HG03159 (cell line): ENCODE data around the gene KIAA1614.

Experiments used
- ATAC-seq: cut with Tn5 transposase; IDR thresholded peaks from one replicate; pipeline ENCODE4 v1.9.1; 2021; ENCODE audit warnings: mild to moderate bottlenecking, moderate library complexity; ENCODE audit not compliant: unreplicated experiment

KIAA1614 gene

GRCh38 chr1:180908074-180908765 is 4.5 kb upstream of the KIAA1614 start:
- no peak for ATAC-seq

GRCh38 chr1:180909005-180909414 is 3.7 kb upstream of the KIAA1614 start:
- ATAC-seq: peak; percentile 42

DNA sequence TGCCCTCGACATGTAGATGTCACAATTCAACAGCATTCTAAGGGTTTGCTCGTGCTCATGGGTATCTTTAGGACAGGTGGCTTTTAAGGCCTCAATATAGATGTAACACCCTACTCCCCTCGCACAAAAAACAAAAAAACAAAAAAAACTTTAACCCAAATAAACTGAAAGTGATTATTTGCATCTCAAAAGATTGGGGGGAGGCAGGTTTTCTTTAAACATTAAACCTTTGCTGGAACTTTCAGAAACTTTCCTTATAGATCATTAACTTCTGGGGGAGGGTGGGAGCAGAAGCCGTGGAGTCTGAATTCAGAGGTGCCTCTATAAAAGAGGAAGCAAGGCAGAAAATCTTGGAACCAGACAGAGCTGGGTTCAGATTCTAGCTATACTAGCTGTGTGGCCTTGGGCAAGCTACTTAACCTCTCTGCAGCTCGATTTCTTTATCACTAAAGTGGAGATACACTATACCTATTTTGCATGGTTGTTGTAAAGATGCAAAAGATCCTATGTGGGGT is 3.2 kb upstream of the KIAA1614 start:
- ATAC-seq: peak; percentile 52

GRCh38 chr1:180911640-180912191 is 981 bp upstream of the KIAA1614 start:
- ATAC-seq: no peak

GRCh38 chr1:180912211-180912800 is 391 bp upstream of the KIAA1614 start:
- ATAC-seq: no peak

DNA sequence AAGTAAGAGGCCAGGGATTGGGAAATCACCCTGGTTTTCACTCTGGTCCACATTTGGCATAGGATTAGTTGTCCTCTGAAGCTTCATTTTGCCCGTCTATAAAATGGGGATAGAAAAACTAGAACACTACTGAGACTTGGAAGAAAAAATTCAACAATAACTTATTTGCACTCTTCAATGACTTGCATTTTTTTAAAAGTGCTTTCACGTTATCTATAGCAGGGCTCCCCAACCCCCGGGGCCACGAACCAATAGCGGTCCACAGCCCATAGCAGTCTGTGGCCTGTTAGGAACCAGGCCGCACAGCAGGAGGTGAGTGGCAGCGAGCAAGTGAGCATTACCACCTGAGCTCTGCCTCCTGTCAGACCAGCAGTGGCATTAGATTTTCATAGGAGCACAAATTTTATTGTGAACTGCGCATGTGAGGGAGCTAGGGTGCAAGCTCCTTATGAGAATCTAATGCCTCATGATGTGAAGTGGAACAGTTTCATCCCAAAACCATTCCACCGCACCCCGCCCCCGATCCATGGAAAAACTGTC is 2.8 kb downstream of the KIAA1614 start:
- ATAC-seq: no peak

DNA sequence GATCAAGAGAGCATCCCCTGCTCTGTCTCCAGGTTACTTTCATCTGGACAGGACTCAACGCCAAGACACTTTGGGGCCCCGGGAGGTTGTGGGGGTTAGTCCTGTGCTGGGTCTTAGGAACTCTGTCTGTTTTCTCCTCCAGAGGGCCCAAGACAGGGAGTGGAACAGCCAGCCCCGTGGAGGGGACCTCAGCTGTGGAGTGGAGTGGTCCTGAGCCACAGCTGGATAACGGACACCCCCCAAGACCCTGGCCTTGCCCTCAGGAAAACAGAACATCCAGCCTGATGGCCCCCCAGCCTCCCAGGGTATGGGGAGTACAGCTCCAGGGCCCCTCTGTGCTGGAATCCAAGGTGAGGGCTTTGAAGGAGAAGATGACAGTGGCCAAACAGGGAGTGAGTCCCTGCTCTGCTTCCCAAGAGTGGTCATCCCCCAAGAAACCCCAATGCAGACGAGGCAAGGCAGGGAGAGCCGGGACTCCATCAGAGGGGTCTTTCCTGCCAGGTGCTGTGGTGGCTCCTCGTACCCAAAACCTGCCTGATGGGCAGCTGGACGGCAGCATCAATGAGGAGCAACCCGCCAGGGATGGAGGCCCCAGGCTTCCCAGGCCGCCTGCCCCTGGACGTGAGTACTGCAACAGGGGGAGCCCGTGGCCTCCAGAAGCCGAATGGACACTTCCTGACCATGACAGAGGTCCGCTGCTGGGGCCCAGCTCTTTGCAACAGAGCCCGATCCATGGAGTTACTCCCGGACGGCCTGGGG is 3.5 kb downstream of the KIAA1614 start:
- ATAC-seq: no peak

DNA sequence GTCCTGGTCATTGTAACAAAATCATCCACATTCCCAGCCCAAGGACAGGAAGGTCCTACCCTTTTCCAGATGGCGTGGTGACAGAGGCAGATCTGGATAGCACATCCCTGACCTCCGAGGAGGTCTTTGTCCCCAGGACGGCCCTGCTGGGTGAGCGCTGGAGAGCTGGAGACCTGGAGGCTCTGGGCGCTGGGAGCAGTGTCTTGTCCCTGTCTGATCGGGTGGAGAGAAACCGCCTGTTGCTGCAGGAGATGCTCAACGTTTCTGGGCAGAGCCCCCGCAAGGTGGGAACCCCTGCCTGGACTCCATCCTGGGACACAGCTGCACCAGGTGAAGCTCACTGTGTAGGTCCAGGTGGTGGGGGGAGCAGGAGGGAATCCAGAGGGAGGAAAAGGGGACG is 4.1 kb downstream of the KIAA1614 start:
- no peak for ATAC-seq

- ATAC-seq: no peak
These were observed 4.8 kb downstream of the KIAA1614 start for GRCh38 chr1:180917306-180918065.

GRCh38 chr1:180918519-180918918 is 5.8 kb downstream of the KIAA1614 start:
- no peak for ATAC-seq

- no peak for ATAC-seq
These were observed 6.5 kb downstream of the KIAA1614 start for GRCh38 chr1:180919183-180919700.

GRCh38 chr1:180920193-180920592 is 7.5 kb downstream of the KIAA1614 start:
- ATAC-seq: no peak

DNA sequence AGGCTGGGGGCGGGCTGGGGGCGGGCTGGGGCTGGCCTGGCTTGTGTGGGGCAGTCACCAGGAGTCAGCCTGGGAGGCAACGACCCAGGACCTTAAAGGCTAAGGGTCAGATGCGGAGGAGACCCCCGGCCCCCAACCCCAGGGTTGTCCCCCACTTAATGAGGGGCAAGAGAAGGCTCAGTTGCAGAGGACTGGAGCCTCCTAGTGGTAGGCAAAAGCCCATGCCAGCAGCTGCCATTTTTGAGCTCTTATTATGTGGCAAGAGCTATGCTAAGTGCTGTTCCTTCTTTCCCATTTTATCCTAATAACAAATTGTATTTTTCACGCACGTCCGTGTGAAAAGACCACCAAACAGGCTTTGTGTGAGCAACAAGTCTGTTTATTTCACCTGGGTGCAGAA is 8.0 kb downstream of the KIAA1614 start:
- ATAC-seq: no peak

- ATAC-seq: no peak
These were observed 8.7 kb downstream of the KIAA1614 start for GRCh38 chr1:180921386-180921785.

DNA sequence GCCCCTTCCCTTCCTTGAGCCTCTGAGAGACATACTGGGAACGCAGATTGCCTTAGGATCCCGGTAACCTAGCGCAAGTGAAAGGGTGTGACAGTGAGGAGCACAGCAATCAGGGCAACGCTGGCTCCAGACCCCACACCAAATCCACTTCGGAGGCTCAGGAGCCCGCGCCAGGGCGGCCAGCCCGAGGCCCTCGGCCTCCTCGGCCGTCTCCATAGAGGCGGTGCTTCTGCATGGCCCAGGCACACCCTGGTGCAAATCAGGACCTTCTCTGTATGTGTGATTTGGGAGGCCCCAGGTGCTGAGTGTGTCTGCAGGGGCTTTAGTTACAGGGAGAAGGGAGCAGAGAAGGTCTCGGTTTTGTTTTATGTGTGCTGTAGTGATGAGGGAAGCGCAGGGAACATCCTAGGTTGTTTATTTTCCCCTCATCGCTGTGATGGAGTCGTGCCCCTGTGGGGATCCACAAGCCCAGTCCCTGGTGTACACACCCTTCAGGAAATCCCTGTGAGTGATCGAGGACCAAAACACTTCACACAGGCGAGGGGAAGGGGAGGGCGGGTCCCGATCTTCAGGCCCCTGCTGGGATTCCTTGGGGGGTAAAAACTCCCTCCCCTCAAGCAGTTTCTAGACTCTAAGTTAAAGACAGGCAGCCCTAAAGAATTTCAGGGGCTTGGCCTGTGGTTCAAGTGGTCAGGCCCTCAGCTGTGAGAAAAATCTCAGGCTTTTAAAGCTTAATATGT is 9.4 kb downstream of the KIAA1614 start:
- ATAC-seq: no peak

DNA sequence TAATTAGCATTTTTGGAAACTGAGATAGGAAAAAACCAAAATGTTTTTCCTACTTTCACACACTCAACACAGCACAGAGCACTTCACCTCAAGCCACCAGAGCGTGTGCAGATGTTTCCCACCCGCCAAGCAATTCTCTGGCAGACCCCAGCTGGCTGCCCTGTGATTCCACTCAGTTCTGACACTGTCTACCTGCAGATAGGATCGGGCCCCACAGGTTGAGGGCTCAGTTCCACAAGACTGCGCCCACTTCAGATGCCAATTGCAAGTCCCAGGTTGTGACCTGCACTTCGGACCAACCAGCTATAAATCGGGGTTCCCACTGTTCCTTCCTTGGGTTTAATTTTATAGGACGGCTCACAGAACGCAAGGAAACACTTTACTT is 9.9 kb downstream of the KIAA1614 start:
- no peak for ATAC-seq

GRCh38 chr1:180923021-180923841 is 10.5 kb downstream of the KIAA1614 start:
- no peak for ATAC-seq

DNA sequence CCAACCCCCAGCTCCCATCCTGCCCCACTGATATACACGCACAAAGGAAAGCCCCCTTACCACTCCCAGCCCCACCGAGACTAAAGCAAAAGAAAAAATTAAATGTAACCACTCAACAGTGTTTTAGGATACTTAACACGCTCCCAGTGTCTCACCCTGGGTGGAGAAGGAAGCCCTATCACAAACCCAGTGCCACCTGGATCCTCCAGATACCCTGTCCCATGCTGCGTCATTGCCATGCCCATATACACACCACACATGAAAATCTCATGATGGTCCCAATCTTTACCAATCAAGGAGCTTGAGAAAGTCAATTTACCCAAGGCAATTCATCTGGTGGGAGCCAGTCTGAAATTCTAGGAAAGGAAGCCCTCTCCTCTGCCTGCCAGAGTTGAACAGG is 11.2 kb downstream of the KIAA1614 start:
- no peak for ATAC-seq

DNA sequence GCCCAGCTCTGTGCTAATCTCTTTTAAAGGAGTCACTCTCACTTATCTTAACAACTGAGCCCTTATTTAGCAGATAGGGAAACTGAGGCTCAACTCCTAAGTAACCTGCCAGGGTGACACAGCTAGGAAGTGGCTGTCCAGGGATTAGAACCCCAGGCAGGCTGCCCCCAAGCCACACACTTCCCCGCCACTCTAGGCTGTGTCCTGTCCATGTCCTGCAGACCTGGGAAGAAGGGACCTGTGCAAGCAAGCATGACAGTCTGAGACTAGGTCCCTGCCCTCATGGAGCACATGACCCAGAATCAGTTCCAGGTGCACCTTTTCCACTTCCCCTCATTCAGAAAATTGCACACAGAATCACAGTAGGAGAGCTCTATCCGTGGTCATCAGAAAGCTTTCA is 12.2 kb downstream of the KIAA1614 start:
- no peak for ATAC-seq
